HCT116 (cell line): Measurements from ENCODE around the gene SLC35F6. TPM values are rescaled to one million over a fixed set of nuclear protein-coding genes. Genes with fewer than 3 reads are reported as not detected.
A peak's percentile ranks its signal among the peaks of the same experiment; 100 is the strongest.

Experiments used
- CTCF ChIP-seq, 3 experiments: fragments of 200-600 bp in 1 of 3; sonication (generic) in 1 of 3; IDR thresholded peaks in 2 of 3; conservative IDR thresholded peaks in 1 of 3; 2 replicates each; pipeline ENCODE4 v1.5.1; 2012 to 2017; ENCODE audit warnings: low read depth in 2 of 3, low read length in 2 of 3, antibody characterized with exemption in 1 of 3, borderline replicate concordance in 1 of 3, control low read depth in 1 of 3, mild to moderate bottlenecking in 1 of 3, mixed read lengths in 1 of 3, mixed run types in 1 of 3, moderate library complexity in 1 of 3; ENCODE audit not compliant: insufficient read depth in 1 of 3
- EZH2phosphoT487 ChIP-seq: fragments of 200-600 bp; IDR thresholded peaks from 2 replicates; pipeline ENCODE4 v1.6.1; 2018; ENCODE audit warnings: antibody characterized with exemption, borderline replicate concordance
- JUND ChIP-seq: IDR thresholded peaks from 2 replicates; pipeline ENCODE4 v1.6.1; 2012
- POLR2A ChIP-seq: IDR thresholded peaks from 2 replicates; pipeline ENCODE4 v1.7.0; 2011; ENCODE audit warnings: borderline replicate concordance; ENCODE audit not compliant: insufficient read depth, insufficient read length; ENCODE audit errors: extremely low read depth
- POLR2AphosphoS5 ChIP-seq: IDR thresholded peaks from 2 replicates; pipeline ENCODE4 v1.6.1; 2011; ENCODE audit warnings: mild to moderate bottlenecking, low read depth, low read length, moderate library complexity
- RAD21 ChIP-seq: IDR thresholded peaks from 2 replicates; pipeline ENCODE4 v1.6.1; 2012; ENCODE audit warnings: low read depth, mild to moderate bottlenecking
- total RNA-seq: library from RNA; stranded (reverse); gene quantifications from one replicate; pipeline ENCODE4 v1.2.1, GENCODE V29; 2021; ENCODE audit not compliant: unreplicated experiment
- TF ChIP-seq, protein P1 (sequence below): IDR thresholded peaks from 2 replicates; pipeline ENCODE4 v1.6.1; 2011; ENCODE audit warnings: mild to moderate bottlenecking, low read length, moderate library complexity; ENCODE audit not compliant: insufficient replicate concordance; ENCODE audit errors: extremely low read depth
- TF ChIP-seq, protein P2 (sequence below): IDR thresholded peaks from 2 replicates; pipeline ENCODE4 v1.6.1; 2012; ENCODE audit warnings: low read depth

Gene SLC35F6
- total RNA-seq, 1 experiment from 2014 or later, result 34.5 TPM

- TF ChIP-seq, protein P1, sequence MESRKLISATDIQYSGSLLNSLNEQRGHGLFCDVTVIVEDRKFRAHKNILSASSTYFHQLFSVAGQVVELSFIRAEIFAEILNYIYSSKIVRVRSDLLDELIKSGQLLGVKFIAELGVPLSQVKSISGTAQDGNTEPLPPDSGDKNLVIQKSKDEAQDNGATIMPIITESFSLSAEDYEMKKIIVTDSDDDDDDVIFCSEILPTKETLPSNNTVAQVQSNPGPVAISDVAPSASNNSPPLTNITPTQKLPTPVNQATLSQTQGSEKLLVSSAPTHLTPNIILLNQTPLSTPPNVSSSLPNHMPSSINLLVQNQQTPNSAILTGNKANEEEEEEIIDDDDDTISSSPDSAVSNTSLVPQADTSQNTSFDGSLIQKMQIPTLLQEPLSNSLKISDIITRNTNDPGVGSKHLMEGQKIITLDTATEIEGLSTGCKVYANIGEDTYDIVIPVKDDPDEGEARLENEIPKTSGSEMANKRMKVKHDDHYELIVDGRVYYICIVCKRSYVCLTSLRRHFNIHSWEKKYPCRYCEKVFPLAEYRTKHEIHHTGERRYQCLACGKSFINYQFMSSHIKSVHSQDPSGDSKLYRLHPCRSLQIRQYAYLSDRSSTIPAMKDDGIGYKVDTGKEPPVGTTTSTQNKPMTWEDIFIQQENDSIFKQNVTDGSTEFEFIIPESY, result no peak
- TF ChIP-seq POLR2AphosphoS5 (no peak), RAD21 (no peak), POLR2A (peak; percentile 3), EZH2phosphoT487 (no peak), CTCF (IDR thresholded peaks at IDR 0.05 in 2 of 3, conservative IDR thresholded peaks at IDR 0.05 in 1 of 3; ENCODE audit: borderline replicate concordance in 1 of 3, insufficient read depth in 1 of 3, low read depth in 2 of 3, low read length in 2 of 3) (no peak), JUND (no peak)
- TF ChIP-seq, protein P2, sequence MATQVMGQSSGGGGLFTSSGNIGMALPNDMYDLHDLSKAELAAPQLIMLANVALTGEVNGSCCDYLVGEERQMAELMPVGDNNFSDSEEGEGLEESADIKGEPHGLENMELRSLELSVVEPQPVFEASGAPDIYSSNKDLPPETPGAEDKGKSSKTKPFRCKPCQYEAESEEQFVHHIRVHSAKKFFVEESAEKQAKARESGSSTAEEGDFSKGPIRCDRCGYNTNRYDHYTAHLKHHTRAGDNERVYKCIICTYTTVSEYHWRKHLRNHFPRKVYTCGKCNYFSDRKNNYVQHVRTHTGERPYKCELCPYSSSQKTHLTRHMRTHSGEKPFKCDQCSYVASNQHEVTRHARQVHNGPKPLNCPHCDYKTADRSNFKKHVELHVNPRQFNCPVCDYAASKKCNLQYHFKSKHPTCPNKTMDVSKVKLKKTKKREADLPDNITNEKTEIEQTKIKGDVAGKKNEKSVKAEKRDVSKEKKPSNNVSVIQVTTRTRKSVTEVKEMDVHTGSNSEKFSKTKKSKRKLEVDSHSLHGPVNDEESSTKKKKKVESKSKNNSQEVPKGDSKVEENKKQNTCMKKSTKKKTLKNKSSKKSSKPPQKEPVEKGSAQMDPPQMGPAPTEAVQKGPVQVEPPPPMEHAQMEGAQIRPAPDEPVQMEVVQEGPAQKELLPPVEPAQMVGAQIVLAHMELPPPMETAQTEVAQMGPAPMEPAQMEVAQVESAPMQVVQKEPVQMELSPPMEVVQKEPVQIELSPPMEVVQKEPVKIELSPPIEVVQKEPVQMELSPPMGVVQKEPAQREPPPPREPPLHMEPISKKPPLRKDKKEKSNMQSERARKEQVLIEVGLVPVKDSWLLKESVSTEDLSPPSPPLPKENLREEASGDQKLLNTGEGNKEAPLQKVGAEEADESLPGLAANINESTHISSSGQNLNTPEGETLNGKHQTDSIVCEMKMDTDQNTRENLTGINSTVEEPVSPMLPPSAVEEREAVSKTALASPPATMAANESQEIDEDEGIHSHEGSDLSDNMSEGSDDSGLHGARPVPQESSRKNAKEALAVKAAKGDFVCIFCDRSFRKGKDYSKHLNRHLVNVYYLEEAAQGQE, result no peak
These were observed 22.3 kb downstream of the SLC35F6 start (continued) for GRCh38 chr2:26786207-26787028.
